COLO829 (cell line): ENCODE data around the gene P3H2.
A peak's percentile ranks its signal among the peaks of the same experiment; 100 is the strongest.

ENCODE experiments used
- DNase-seq: peaks from one replicate; pipeline ENCODE4 v3.0.0; 2012; ENCODE audit warnings: low spot score

P3H2 gene

DNA sequence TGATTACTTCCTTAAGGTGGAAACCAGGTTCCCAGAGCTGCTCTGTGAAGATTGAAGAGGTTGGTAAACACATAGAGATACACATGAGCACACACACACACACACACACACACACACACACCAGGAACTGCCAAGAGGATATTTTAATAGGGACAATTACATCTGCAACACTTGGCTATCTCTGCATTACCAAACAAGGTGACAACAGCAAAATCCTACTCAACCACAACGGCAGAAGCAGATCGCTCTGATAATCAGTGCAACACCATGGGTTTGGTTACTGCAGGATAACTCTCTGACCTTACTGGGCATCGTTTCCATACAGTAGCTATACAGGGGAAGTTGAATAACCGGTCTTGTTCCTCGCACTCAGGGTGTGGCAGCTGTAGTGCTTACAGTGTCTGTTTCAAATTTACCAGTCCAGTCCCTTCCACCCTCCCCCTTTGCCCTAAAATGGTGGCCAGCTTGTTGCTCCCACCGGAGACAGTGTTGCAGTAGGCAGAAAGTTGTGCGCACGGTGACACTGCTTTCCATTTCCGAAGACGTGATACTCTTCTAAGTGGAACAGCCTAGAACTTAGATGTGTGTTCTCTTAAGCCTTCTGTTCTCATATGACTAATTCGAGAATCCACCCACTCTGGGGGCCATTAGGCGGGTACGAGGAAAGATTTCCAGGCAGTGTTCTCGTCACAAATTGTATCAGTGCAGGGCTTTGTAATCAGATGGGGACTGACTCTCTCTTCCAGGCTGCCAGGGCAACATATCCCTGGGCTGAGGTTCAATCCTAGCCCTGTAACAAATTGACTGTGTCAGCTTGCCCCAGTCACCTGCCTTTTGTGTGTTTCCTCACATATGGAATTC lies 176.2 kb downstream of the P3H2 start:
- peak; percentile 48 for DNase-seq

DNA sequence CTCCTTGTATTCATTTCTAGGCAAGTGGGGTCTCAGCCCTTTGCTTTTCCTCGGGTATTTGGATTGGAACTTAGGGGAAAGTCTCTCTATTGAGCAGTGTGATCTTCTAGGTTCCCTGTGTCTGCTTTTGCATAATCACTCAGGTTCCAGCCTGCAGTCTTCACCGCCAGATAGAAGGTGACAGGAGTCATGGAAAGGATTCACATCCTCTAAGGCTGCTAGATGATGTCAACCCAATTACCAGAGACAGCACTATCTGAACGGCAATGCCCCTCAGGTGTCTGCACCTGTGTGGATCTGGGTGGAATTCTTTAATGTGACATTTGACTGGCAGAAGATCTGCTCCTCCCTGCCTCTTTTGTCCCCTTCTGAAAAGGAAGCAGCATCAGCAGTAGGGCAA lies 177.7 kb downstream of the P3H2 start:
- DNase-seq = no peak

DNA sequence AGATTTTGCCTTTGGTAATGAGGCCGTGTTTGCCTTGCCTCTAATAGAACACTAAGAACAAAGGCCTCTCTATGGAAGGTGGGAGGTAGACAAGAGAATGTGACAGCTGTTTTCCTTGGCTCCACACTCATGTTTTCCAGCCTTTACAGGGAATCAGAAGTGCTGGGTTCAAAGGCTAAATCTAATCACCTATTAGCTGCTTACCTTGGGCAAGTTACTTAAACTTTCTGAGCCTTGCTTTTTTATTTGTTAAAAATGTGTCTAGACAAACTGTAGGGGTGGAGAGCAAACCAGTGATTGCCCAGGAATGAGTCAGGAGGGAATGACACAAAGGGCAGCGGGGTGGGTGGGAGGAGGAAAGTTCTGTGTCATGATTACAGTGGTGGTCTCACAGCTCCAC lies 179.0 kb downstream of the P3H2 start:
- peak; percentile 68 for DNase-seq

DNA sequence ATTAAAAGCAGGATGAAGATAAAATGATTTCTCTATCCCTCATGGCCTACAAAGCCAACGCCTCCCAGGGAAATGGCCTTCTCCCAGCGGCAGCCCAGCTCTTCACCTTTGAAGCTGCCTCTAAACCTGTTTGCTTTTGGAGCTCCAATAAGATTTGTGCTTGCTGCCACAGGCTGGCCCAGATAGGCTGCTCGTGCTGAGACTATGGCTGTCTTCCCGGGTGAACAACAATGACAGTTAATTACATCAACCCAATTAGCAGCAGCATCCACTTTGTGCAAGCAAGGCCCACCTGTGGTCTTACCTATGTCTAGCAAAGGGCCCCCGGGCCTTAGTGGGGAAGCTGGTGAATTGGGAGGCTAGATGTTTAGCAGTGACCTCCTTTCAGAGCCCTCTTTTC lies 179.6 kb downstream of the P3H2 start:
- DNase-seq = no peak

DNA sequence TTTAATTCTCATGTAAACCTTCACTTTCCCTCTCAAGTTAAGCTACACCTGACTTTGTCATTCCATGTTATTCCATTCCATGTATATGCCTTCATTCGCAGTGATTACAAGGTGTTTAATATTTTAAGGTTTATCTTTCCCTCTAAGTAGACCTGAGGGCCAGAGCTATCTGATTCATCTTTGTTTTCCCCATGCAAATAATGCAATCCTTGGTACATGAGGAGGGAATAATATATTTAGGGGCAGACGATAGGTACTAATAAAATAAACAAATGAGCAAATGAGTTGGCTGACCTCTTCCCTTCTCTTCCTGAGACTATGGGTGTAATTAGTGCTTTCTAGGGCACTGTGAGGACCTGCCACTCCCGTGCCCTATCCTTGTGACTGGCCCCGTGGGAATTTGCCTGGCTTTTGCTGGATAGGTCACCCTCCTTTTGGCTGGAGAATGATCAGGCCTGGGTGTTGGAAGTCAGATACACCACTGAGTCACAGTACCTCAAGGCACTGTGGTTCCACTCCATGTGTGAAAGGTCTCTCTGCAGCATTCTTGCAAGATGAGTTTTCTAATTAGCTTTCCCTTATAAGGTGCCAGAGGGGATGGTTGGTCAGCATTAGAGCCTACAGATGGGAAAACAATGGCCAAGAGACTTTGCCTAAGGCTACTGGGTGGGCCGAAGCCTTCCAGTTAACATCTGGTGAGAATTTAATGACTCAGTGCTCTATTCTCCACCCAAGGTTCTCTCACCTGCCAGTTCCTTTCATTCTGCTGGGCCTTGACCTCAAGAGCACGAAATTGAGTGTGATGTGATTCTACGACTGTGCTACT lies 183.2 kb downstream of the P3H2 start:
- DNase-seq = no peak

DNA sequence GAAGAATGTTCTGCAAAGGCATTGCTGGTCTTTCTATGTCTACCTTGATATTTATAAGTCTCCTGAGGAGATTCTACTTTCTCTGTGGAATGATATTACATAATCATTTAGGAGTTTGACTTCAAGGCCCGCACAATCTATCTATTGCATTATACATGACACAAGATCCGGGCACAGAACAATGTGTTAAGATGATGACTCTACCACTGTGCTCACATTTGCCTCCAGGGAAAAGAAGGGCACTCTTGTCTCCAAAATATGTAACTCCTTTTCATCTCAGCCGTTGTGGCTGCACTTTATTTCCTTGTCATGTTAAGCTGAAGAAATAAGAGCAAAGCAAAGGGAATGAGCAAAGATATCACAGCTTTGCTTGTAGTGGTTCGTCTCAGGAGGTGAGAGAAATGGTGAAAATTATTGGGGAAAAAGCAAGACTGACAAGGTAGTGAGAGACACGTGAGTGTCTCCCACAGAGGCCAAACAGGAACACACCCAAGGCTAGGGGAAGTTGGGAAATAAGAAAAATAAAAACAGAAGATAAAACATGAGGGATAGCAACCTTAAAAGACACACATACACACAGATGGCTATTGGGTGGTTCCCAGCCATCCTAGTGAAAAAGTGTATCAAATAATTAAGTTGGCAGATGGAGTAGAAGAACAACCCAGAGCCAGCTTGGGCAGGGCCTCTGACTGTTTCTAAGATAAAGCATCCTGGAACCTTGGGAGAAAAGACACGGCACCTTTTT lies 184.3 kb downstream of the P3H2 start:
- DNase-seq = no peak

DNA sequence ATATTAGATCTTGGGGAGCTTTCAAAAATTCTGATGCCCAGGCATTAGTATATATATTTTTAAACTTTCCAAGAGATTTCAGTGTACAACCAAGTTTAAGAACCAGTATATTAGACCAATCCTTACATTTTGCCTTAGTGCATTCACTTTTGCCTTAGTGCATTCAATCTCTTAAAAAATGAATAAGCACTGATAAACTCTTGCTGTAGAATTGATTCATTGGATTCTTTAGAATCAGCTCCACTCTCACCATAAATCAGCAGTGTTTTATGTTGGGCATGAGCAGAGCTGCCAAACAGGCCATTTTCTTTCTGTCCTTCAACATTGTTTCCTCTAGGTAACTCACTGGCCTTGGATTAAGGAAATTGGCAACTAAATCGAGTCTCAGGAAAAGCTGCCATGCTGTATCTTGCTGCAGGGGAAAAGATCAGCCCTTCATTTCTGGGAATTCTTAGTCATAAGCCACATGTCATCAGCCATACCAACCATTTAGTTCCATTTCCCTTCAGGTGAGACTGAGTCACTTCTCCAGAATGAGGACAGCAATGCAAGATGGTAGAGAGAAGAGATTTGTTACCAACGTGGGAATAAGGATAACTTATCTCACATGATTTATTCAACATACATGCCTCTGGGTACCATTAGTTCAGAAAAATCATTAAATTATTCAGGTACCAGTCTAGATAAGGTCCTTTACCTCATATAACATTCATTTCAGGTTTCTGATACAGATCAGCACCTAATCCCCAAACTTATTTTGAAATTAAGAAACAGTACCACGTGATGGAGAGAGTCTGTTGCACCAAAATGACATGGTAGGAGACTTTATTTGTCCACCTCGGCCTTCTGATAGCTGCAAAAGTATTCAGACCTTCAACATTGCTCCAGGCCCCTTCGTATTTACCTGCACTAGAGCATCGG lies 192.5 kb downstream of the P3H2 start:
- DNase-seq = no peak

DNA sequence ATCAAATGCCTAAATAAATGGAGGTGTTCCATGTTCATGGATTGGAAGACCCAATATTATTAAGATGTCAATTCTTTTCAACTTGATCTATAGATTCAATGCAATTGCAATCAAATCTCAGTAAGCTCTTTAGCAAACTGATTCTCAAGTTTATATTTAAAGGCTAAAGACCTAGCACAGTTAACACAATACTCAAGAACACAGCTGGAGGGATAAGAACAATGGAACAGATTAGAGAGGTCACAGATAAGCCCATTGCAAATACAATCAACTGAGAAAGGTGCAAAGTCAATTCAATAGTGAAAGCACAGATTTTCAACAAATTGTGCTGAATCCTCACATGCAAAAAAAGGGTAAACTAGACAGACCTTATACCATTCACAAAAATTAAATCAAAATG lies 198.9 kb downstream of the P3H2 start:
- no peak for DNase-seq

DNA sequence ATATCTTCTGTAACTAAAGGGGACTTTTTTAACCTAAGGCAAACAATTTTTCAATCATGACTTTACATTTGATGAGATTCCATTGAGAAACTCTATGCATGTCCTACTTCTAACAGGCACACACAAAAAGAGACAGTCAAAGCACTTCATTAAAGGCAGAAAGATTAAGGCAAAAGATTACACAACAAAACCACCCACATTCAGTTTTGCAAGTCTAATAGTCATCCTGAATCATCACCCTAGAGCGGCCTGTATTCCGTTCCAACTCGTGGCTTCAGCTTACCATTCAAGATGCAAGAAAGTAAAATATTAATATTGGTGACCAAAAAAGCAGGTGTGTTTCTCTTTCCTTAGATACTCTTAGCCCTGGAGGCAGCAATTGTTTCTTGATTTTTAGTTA lies 205.9 kb downstream of the P3H2 start:
- DNase-seq = peak; percentile 87

DNA sequence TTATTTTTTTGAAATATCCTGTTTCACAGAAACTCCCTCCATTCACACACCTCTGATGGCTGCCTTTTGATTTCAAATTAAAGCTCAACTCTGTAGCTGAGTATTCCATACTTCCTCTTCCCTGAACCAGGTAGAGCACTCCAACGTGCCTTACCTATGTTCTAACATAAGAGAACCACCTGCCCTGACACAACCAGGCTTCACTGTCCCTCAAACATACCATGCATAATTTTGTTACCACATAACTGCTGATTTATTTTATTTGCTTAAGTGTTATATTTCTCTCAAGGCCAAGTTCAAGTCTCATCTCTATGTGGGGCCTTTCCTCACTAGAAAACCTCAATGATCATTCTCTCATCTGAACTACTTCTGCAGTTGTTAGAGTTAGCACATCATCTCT lies 209.7 kb downstream of the P3H2 start:
- DNase-seq = no peak

DNA sequence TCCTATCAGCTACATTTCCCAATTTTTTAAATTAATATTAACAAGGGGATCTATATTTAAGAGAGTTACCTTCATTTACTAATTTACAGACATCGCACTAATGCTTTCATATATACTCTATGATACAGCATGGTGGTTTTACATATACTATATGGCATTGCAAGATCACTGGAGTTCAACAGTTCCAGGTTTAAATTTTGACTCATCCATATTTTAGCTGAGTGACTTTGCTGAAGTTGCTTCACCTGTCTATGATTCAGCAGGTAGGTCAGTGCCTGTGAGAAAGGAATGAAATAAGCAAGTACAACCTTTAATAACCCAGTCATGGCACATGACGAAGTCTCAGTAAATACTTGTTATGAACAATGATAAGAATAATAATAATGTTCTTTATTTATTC lies 211.1 kb downstream of the P3H2 start:
- DNase-seq = no peak

DNA sequence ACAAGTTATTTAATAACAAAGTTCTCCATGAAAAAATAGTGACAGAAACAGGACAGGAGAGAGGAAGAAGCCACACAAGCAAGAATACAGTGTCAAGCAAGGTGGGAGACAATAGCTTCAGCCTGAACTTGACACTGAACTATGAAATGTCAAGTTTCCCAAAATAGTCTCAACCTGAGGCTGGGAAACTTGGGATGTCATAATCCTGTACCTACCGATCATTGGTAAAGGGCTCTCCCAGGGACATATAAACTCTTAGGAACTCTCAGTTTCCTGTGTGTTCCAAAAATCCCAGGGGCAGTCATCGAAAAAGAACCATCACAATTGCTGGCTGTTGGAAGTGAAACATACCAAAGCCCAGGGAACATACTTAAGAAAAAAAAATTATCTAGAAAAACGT lies 211.6 kb downstream of the P3H2 start:
- no peak for DNase-seq

DNA sequence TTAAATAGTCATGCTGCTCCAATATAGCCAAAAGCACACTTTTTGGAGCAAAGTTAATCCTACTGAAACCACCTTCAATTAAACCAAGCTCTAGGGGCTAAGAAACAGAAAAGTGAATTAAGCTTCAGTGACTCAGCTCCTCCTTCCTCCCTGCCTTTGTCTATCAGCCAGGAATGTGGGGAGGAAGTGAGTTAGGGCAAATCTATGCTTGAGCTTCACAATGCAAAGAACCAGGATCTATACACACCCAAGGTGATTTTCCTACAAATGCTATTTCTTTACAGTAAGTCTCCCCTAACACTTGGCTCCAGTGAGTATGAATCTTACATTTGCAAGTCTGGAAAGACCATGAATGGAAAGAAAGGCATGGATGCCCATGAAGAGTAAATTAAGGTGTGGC lies 212.1 kb downstream of the P3H2 start:
- DNase-seq = peak; percentile 21

DNA sequence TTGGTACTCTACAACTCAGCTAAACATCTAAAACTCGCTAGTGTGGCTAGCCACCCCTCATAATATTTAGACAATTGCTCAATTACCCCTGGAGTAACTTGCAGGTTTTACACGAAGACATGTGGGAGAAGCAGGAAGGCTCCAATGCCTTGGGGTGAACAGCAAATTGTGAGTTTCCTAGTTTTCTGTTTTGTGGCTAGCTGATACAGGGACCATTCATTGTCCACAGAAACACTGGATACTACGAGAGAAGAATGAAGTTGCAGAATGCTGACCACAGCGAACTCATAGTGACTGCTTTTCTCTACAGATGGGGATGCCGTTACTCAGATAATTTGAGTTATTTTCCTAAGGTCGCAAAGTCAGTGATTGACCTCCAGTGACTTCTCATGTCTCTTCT lies 212.9 kb downstream of the P3H2 start:
- DNase-seq = no peak
